ENCODE measurements around the gene CREB3L2. TPM values are rescaled to one million over a fixed set of nuclear protein-coding genes. Genes with fewer than 3 reads are reported as not detected.
A peak's percentile ranks its signal among the peaks of the same experiment; 100 is the strongest.

Gene CREB3L2
- total RNA-seq, 1 donor from 2014 or later: 28.2 TPM

DNA sequence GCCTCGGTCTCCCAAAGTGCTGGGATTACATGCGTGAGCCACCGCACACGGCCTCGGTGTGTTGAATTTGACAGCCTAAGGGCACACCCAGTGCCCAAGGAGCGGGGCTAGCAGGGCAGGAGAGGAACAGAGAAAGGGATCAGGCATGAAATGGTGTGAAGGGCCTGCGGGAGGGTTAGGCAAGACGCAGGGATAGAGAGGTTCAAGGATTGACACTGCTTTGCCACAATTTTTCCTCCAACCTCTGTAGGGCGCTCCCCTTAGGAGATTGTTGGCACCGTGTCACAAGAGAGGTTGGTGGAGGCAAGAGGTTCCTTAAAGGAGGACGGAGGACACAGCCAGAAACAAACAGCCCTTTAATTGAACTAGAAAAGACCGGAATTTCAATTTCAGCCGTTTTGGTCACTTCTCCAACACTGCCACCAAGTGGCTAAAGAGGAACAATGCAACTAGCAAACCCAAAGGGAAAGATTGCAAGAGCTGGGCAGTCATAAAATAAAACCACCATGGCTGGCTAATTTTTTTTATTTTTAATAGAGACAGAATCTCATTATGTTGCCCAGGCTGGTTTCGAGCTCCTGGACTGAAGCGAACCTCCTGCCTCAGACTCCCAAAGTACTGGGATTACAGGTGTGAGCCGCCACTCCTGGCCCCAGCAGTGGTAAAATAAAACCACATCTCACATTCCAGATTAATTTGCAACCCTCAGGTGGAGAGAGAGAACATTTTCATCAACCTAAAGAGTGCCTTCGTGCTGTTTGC is 6.9 kb upstream of the CREB3L2 start:
- Histone ChIP-seq H3K36me3 (ENCODE audit: control insufficient read depth, insufficient read depth, low read length) (no peaks in the 10 kb centered on the region), H3K27me3 (ENCODE audit: control insufficient read depth, insufficient read depth, low read length) (no peaks in the 10 kb centered on the region), H3K4me3 (ENCODE audit: low read depth, low read length) (no peak overlapping the region)
- no peak for DNase-seq (ENCODE audit: low read depth)
- TF ChIP-seq, protein P1, sequence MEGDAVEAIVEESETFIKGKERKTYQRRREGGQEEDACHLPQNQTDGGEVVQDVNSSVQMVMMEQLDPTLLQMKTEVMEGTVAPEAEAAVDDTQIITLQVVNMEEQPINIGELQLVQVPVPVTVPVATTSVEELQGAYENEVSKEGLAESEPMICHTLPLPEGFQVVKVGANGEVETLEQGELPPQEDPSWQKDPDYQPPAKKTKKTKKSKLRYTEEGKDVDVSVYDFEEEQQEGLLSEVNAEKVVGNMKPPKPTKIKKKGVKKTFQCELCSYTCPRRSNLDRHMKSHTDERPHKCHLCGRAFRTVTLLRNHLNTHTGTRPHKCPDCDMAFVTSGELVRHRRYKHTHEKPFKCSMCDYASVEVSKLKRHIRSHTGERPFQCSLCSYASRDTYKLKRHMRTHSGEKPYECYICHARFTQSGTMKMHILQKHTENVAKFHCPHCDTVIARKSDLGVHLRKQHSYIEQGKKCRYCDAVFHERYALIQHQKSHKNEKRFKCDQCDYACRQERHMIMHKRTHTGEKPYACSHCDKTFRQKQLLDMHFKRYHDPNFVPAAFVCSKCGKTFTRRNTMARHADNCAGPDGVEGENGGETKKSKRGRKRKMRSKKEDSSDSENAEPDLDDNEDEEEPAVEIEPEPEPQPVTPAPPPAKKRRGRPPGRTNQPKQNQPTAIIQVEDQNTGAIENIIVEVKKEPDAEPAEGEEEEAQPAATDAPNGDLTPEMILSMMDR (IDR thresholded peaks at IDR 0.05; ENCODE audit: insufficient read depth, low read length, poor library complexity, severe bottlenecking): peak; percentile 78

- DNase-seq (ENCODE audit: low read depth): no peak
- TF ChIP-seq, protein P1 (IDR thresholded peaks at IDR 0.05; ENCODE audit: insufficient read depth, low read length, poor library complexity, severe bottlenecking): no peak
- H3K27me3 ChIP-seq (ENCODE audit: control insufficient read depth, insufficient read depth, low read length): no peaks in the 10 kb centered on the region
- H3K36me3 ChIP-seq (ENCODE audit: control insufficient read depth, insufficient read depth, low read length): no peaks in the 10 kb centered on the region
- no peak overlapping the region for H3K4me3 ChIP-seq (ENCODE audit: low read depth, low read length)
Measured at GRCh38 chr7:138008019-138008587, 6.2 kb upstream of the CREB3L2 start.

DNA sequence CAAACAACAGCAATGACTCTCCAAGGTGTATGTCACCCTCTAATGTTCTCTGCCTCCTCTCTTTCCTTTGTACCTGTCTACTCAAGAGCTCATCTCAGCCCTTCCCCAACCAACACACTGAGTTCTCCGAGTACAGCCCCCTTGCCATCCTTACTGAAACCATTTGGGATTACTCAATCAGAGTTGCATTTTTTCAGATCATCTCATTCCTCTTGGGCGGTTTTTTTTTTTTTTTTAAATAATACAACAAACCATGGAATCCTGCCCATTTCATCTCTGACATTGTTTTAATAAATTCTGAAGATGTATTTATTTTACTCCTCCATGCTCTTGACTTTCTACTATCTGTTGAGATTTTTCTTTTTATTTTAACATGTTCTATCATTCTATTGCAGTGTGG is 4.2 kb upstream of the CREB3L2 start:
- TF ChIP-seq, protein P1 (IDR thresholded peaks at IDR 0.05; ENCODE audit: insufficient read depth, low read length, poor library complexity, severe bottlenecking): no peak
- no peak overlapping the region for H3K4me3 ChIP-seq (ENCODE audit: low read depth, low read length)
- no peak for DNase-seq (ENCODE audit: low read depth)
- H3K27me3 ChIP-seq (ENCODE audit: control insufficient read depth, insufficient read depth, low read length): no peaks in the 10 kb centered on the region
- no peaks in the 10 kb centered on the region for H3K36me3 ChIP-seq (ENCODE audit: control insufficient read depth, insufficient read depth, low read length)

DNA sequence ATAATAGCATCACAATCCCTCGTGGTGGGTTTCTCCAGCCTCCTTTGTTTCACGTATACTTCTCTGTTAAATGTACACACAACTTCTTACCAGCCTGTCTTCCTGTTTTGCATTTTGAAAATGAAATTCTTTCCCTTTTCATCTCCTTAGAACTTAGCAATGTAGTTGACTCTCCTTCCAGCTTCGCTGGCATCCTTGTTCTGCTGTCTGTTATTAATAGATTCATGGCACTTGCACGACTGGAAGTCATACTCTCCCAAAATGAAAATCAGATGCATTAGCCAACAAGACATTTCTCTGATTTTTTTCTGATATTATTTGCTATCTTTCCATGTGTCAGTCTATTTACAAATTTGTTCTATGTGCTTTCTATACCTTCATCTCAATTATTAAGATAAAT is 3.0 kb upstream of the CREB3L2 start:
- DNase-seq (ENCODE audit: low read depth): no peak
- TF ChIP-seq, protein P1 (IDR thresholded peaks at IDR 0.05; ENCODE audit: insufficient read depth, low read length, poor library complexity, severe bottlenecking): no peak
- no peak overlapping the region for H3K4me3 ChIP-seq (ENCODE audit: low read depth, low read length)
- H3K27me3 ChIP-seq (ENCODE audit: control insufficient read depth, insufficient read depth, low read length): no peaks in the 10 kb centered on the region
- no peaks in the 10 kb centered on the region for H3K36me3 ChIP-seq (ENCODE audit: control insufficient read depth, insufficient read depth, low read length)

- no peak for DNase-seq (ENCODE audit: low read depth)
- TF ChIP-seq, protein P1 (IDR thresholded peaks at IDR 0.05; ENCODE audit: insufficient read depth, low read length, poor library complexity, severe bottlenecking): no peak
- no peaks in the 10 kb centered on the region for H3K36me3 ChIP-seq (ENCODE audit: control insufficient read depth, insufficient read depth, low read length)
- H3K27me3 ChIP-seq (ENCODE audit: control insufficient read depth, insufficient read depth, low read length): no peaks in the 10 kb centered on the region
- no peak overlapping the region for H3K4me3 ChIP-seq (ENCODE audit: low read depth, low read length)
Measured at GRCh38 chr7:138004046-138004445, 2.2 kb upstream of the CREB3L2 start.

DNA sequence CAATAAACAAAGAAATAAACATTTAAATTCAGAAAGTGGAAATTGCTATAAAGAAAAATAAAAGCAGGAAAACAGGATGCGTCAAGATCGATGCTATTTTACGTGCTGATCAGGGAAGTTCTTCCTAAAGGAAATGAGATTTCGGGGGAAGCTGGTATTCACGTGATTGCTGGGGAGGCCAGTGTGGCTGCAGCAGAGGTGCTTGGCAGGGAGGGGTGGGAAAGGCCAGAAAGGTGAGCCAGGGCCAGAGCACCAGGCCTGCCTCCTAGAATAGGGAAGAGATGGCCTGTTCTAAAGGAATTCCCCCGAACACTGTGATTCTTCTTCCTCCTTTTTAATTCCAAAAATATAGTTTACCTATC is 923 bp upstream of the CREB3L2 start:
- Histone ChIP-seq H3K27me3 (ENCODE audit: control insufficient read depth, insufficient read depth, low read length) (no peaks in the 10 kb centered on the region), H3K4me3 (ENCODE audit: low read depth, low read length) (no peak overlapping the region), H3K36me3 (ENCODE audit: control insufficient read depth, insufficient read depth, low read length) (no peaks in the 10 kb centered on the region)
- no peak for DNase-seq (ENCODE audit: low read depth)
- TF ChIP-seq, protein P1 (IDR thresholded peaks at IDR 0.05; ENCODE audit: insufficient read depth, low read length, poor library complexity, severe bottlenecking): no peak
